K562 (cell line): Measurements from ENCODE around the gene KAZN. TPM values are rescaled to one million over a fixed set of nuclear protein-coding genes. Genes with fewer than 3 reads are reported as not detected.

Experiments
- ATAC-seq: fragments of 200-7000 bp; cut with Tn5 transposase; 3 replicates; pipeline ENCODE4 v1.9.1; 2020; ENCODE audit warnings: moderate library complexity
- BruUV-seq: library from RNA; stranded (reverse); fragments of 400-500 nt; replicated peaks from 2 replicates; lab custom pipeline; 2021; lab: Mats Ljungman, UMichigan
- CTCF ChIA-PET: fragments of 300-600 bp; formaldehyde crosslinking; extraction: SDS; loops from one replicate; lab custom pipeline; 2021; ENCODE audit warnings: low intra/inter-chr PET ratio; lab: Yijun Ruan, JAX
- POLR2A ChIA-PET: fragments of 300-600, 350-650 bp; sonication (Branson Sonifier 250); formaldehyde crosslinking; extraction: SDS; loops from one replicate; lab custom pipeline; 2021; ENCODE audit warnings: antibody characterized with exemption, inconsistent platforms; lab: Yijun Ruan, JAX
- DNase-seq, 4 experiments: peaks; one replicate each; pipeline versions ENCODE4 v3.0.0 to v3.0.0-alpha.2; 2011 to 2018; ENCODE audit warnings: low spot score in 3 of 4, mixed read lengths in 3 of 4; ENCODE audit errors: extremely low read depth in 1 of 4
- FAIRE-seq: peaks from 2 replicates; lab custom pipeline; 2011; peaks lifted over from hg19 to GRCh38; lab: Jason Lieb, UNC
- H2AFZ ChIP-seq: 2 replicates; pipeline ENCODE4 v1.6.0; 2011; ENCODE audit warnings: low read depth, low read length, control low read depth, inconsistent platforms
- H3K27ac ChIP-seq: fragments of 200-600 bp; 3 replicates; pipeline ENCODE4 v1.8.0; 2011; ENCODE audit warnings: low read depth, mild to moderate bottlenecking, control low read depth, inconsistent platforms, low read length, moderate library complexity, mixed read lengths; ENCODE audit errors: extremely low read depth
- H3K27me3 ChIP-seq, 2 experiments: fragments of 300-600 bp in 1 of 2; 2 replicates in 1 of 2; 3 replicates in 1 of 2; pipeline versions ENCODE4 v1.6.0 to v1.8.0; 2011; ENCODE audit warnings: inconsistent platforms in 2 of 2, low read length in 2 of 2, mild to moderate bottlenecking in 1 of 2, mixed read lengths in 1 of 2, moderate library complexity in 1 of 2; ENCODE audit not compliant: control insufficient read depth in 2 of 2, insufficient read depth in 2 of 2
- H3K36me3 ChIP-seq: fragments of 300-600 bp; 3 replicates; pipeline ENCODE4 v1.8.0; 2011; ENCODE audit warnings: mild to moderate bottlenecking, low read length, inconsistent platforms; ENCODE audit not compliant: control insufficient read depth, insufficient read depth
- H3K4me1 ChIP-seq, 2 experiments: fragments of 200-600 bp in 1 of 2; replicated peaks in 1 of 2; 2 replicates in 1 of 2; 3 replicates in 1 of 2; pipeline versions ENCODE4 v1.5.1 to v1.8.0; 2011; ENCODE audit warnings: inconsistent platforms in 2 of 2, low read length in 2 of 2, mild to moderate bottlenecking in 1 of 2, mixed read lengths in 1 of 2, moderate library complexity in 1 of 2; ENCODE audit not compliant: control insufficient read depth in 2 of 2, insufficient read depth in 2 of 2
- H3K4me2 ChIP-seq: 2 replicates; pipeline ENCODE4 v1.6.1; 2011; ENCODE audit warnings: low read length, control low read depth, inconsistent platforms, mixed read lengths; ENCODE audit not compliant: insufficient read depth
- H3K4me3 ChIP-seq: fragments of 200-600 bp; sonication (generic), shearing (Covaris generic); 2 replicates; pipeline ENCODE4 v1.5.1; 2016; ENCODE audit warnings: control low read depth, inconsistent platforms
- H3K79me2 ChIP-seq: fragments of 200-600 bp; 3 replicates; pipeline ENCODE4 v1.8.0; 2011; ENCODE audit warnings: low read length, inconsistent platforms; ENCODE audit not compliant: control insufficient read depth, insufficient read depth
- H3K9ac ChIP-seq, 2 experiments: 2 replicates each; pipeline versions ENCODE4 v1.6.0 to v1.6.1; 2011; ENCODE audit warnings: low read depth in 2 of 2, low read length in 2 of 2, control low read depth in 1 of 2, inconsistent platforms in 1 of 2, mild to moderate bottlenecking in 1 of 2, mixed read lengths in 1 of 2; ENCODE audit not compliant: insufficient read depth in 1 of 2
- H3K9me1 ChIP-seq: one replicate; pipeline ENCODE4 v1.6.0; 2011; ENCODE audit warnings: inconsistent platforms, mild to moderate bottlenecking, low read length, moderate library complexity; ENCODE audit not compliant: control insufficient read depth, insufficient read depth
- H3K9me3 ChIP-seq: replicated peaks from 2 replicates; pipeline ENCODE4 v1.5.1; 2011; ENCODE audit warnings: low read depth, low read length, inconsistent platforms; ENCODE audit not compliant: control insufficient read depth, insufficient read depth
- H4K20me1 ChIP-seq: replicated peaks from 2 replicates; pipeline ENCODE4 v1.6.1; 2011; ENCODE audit warnings: low read length, inconsistent platforms, mixed read lengths; ENCODE audit not compliant: control insufficient read depth, insufficient read depth
- ASH1L ChIP-seq: fragments of 450-650 bp; IDR thresholded peaks from 2 replicates; pipeline ENCODE4 v1.6.1; 2018; ENCODE audit warnings: borderline replicate concordance, mild to moderate bottlenecking, low read depth; ENCODE audit not compliant: partially characterized antibody
- BHLHE40 ChIP-seq: IDR thresholded peaks from 2 replicates; pipeline ENCODE4 v1.6.1; 2011; ENCODE audit warnings: low read length, improper control_type of control experiment
- C11orf30 ChIP-seq: fragments of 450-650 bp; IDR thresholded peaks from 2 replicates; pipeline ENCODE4 v1.6.1; 2016; ENCODE audit warnings: low read depth, mild to moderate bottlenecking
- CREM ChIP-seq: IDR thresholded peaks from 2 replicates; pipeline ENCODE4 v1.6.1; 2014; ENCODE audit warnings: antibody characterized with exemption, low read depth
- FOXA3 ChIP-seq, 2 experiments: fragments of 450-650 bp in 1 of 2; sonication (generic) in 1 of 2; formaldehyde crosslinking; IDR thresholded peaks in 1 of 2; conservative IDR thresholded peaks in 1 of 2; 2 replicates each; pipeline versions ENCODE4 v1.4.0 to v1.8.0; 2020 to 2022; ENCODE audit warnings: mild to moderate bottlenecking in 2 of 2, missing genetic modification reagents in 1 of 2
- MAFG ChIP-seq: fragments of 450-650 bp; conservative IDR thresholded peaks from 2 replicates; pipeline ENCODE4 v1.6.1; 2016; ENCODE audit warnings: missing genetic modification characterization, missing compliant biosample characterization
- MAFK ChIP-seq: IDR thresholded peaks from 2 replicates; pipeline ENCODE4 v1.6.1; 2011; ENCODE audit warnings: low read length, improper control_type of control experiment
- NBN ChIP-seq: fragments of 450-650 bp; IDR thresholded peaks from 2 replicates; pipeline ENCODE4 v1.6.1; 2016; ENCODE audit warnings: low read depth, mild to moderate bottlenecking
- SMARCE1 ChIP-seq: fragments of 450-650 bp; IDR thresholded peaks from 2 replicates; pipeline ENCODE4 v1.7.1; 2016; ENCODE audit warnings: mild to moderate bottlenecking
- ZNF316 ChIP-seq: fragments of 450-650 bp; IDR thresholded peaks from 2 replicates; pipeline ENCODE4 v1.6.1; 2016
- whole genome bisulfite sequencing: fragments of 100-300 bp; shearing (Covaris generic); methylation state at CpG from one replicate; pipeline ENCODE4 v1.1.6; 2016; ENCODE audit warnings: low coverage, mixed read lengths; ENCODE audit not compliant: insufficient coverage; ENCODE audit errors: missing lambda C conversion rate; 5-methylcytosine and 5-hydroxymethylcytosine counted together
- in situ Hi-C: fragments of 300-500 bp; cut with MboI; formaldehyde crosslinking; loops from 4 replicates; pipeline ENCODE4 v1.15.0; 2018; ENCODE audit warnings: inconsistent platforms, mixed read lengths
- intact Hi-C: fragments of 100-400 bp; cut with micrococcal nuclease; formaldehyde crosslinking; loops from 2 replicates; pipeline ENCODE4 v1.14.2; 2022
- polyA plus RNA-seq, 8 experiments: library from polyadenylated mRNA; depleted of rRNA in 4 of 8; stranded (reverse) in 5 of 8; unstranded in 3 of 8; fragments of >200 nt; fragmentation: Nextera tagmentation in 2 of 8; fragmentation: Illumina TruSeq in 1 of 8; extraction: Ambion mirVana in 2 of 8; extraction: Trizol in 1 of 8; gene quantifications; 2 replicates each; pipeline versions ENCODE4 v1.2.1 to v1.2.3, GENCODE V29; 2011 to 2014; ENCODE audit warnings: inconsistent platforms in 1 of 8, missing spikeins in 1 of 8
- total RNA-seq, 7 experiments: library from RNA; depleted of rRNA in 6 of 7; stranded (reverse); fragments of >200 nt in 6 of 7; fragmentation: Illumina TruSeq in 2 of 7; extraction: Trizol in 2 of 7; gene quantifications; 2 replicates each; pipeline versions ENCODE4 v1.2.1 to v1.2.3, GENCODE V29; 2011 to 2021; ENCODE audit warnings: low replicate concordance in 1 of 7
- TF ChIP-seq, protein P1 (sequence below): fragments of 250-450 bp; sonication (Bioruptor Pico); IDR thresholded peaks from 2 replicates; pipeline ENCODE4 v1.4.0; 2020; ENCODE audit warnings: mild to moderate bottlenecking, moderate library complexity, borderline replicate concordance

The KAZN gene
- total and polyA plus RNA-seq, 9 of the 15 experiments (the other 6 are each of a cell fraction or from before 2014, with no cell fraction given) = 2.1 to 21.6 (median 5.4) TPM

DNA sequence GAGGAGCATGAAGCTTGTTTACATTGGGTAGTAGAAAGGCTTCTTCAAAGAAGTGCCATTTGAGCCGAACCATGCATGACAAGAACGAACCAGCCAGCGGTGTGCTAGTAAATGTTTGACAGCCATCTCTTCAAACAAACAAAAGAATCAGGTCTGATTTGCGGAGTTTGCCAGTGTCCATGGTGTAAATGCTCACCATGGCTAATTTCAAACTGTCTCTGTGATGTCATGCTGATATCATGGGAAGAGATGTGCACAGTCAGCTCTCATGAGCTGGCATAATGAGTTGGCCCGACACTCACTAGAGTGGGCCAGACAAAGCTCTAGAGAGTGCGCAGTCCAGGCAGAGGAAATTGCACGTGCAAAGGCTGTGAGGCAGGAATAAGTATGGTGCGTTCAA lies 101.1 kb downstream of the KAZN start:
- ChIA-PET POLR2A (interaction anchor here (0.6 kb wide), 1 partner anchor 231 kb away, joined by 3 read pairs; no protein-coding TSS in a partner anchor), CTCF (no interaction called here)
- intact Hi-C loops = no loop called here
- no peak for ATAC-seq
- Histone ChIP-seq H3K27me3 (peaks cover 25 to 66% of the 10 kb centered on the region in 2 experiments), H3K27ac (no peak overlapping the region), H2AFZ (no peak overlapping the region), H3K36me3 (no peaks in the 10 kb centered on the region), H3K4me3 (no peak overlapping the region), H4K20me1 (no peaks in the 10 kb centered on the region), H3K4me1 (no peaks in the 10 kb centered on the region), H3K9ac (no peak overlapping the region), H3K4me2 (no peak overlapping the region), H3K9me3 (no peaks in the 10 kb centered on the region)
- in situ Hi-C loops = no loop called here
- no peak for DNase-seq
- 1% methylated on average over 8 of the region's 8 CpGs for WGBS
- BruUV-seq = no TSS peak
- no peak for FAIRE-seq
- TF ChIP-seq MAFG (tag) = peak; percentile 64
- TF ChIP-seq C11orf30 = peak; percentile 44; the same call in 1 of the 2 replicates
- TF ChIP-seq, protein P1, sequence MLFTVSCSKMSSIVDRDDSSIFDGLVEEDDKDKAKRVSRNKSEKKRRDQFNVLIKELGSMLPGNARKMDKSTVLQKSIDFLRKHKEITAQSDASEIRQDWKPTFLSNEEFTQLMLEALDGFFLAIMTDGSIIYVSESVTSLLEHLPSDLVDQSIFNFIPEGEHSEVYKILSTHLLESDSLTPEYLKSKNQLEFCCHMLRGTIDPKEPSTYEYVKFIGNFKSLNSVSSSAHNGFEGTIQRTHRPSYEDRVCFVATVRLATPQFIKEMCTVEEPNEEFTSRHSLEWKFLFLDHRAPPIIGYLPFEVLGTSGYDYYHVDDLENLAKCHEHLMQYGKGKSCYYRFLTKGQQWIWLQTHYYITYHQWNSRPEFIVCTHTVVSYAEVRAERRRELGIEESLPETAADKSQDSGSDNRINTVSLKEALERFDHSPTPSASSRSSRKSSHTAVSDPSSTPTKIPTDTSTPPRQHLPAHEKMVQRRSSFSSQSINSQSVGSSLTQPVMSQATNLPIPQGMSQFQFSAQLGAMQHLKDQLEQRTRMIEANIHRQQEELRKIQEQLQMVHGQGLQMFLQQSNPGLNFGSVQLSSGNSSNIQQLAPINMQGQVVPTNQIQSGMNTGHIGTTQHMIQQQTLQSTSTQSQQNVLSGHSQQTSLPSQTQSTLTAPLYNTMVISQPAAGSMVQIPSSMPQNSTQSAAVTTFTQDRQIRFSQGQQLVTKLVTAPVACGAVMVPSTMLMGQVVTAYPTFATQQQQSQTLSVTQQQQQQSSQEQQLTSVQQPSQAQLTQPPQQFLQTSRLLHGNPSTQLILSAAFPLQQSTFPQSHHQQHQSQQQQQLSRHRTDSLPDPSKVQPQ (CRISPR knock-in tag) = no peak
- 0 out of 2 replicates have a peak, but pooled peaks have one; percentile 19 for TF ChIP-seq CREM
- peak; percentile 29; the same call in 1 of the 2 replicates for TF ChIP-seq ZNF316
- no peak for TF ChIP-seq SMARCE1
- no peak for TF ChIP-seq NBN
- TF ChIP-seq BHLHE40 = peak; percentile 61
- TF ChIP-seq MAFK = peak; percentile 53; the same call in 1 of the 2 replicates
- TF ChIP-seq FOXA3 (CRISPR knock-in tag; conservative IDR thresholded peaks at IDR 0.05 in 1 of 2, IDR thresholded peaks at IDR 0.05 in 1 of 2) = peak in 1 of 2 experiments; percentile 37; a peak in 1 of 4 replicates
- TF ChIP-seq ASH1L = no peak
- TF ChIP-seq, all 486 proteins: peak for 7
- no peaks in the 10 kb centered on the region for H3K9me1 ChIP-seq
- H3K79me2 ChIP-seq = no peaks in the 10 kb centered on the region
